Stimulated activated CD8-positive, alpha-beta memory T cell treated with anti-CD3 and anti-CD28 coated beads, Interleukin-12 subunit alpha, Interleukin-12 subunit beta, amount 100 ng/mL, for 1 hour (primary cell): Measurements from ENCODE around the gene PKNOX1.
"Not testable (repeated sequence)": the region's sequence is repeated elsewhere in the genome, so short reads cannot be mapped to it uniquely, and the experiment has no call there.

Experiments used
- DNase-seq: peaks from one replicate; pipeline ENCODE4 v3.0.0-alpha.2; 2020; ENCODE audit warnings: low read depth

The PKNOX1 gene

GRCh38 chr21:43053112-43053511 lies 78.8 kb downstream of the PKNOX1 start:
- DNase-seq, result not testable (repeated sequence)

- DNase-seq, result not testable (repeated sequence)
Measured at GRCh38 chr21:43062955-43063664, 88.7 kb downstream of the PKNOX1 start.

GRCh38 chr21:43064265-43064917 lies 90.0 kb downstream of the PKNOX1 start:
- DNase-seq, result not testable (repeated sequence)

GRCh38 chr21:43065991-43066390 lies 91.6 kb downstream of the PKNOX1 start:
- not testable (repeated sequence) for DNase-seq

GRCh38 chr21:43066690-43067089 lies 92.3 kb downstream of the PKNOX1 start:
- DNase-seq, result not testable (repeated sequence)

- DNase-seq, result not testable (repeated sequence)
Measured at GRCh38 chr21:43068065-43068464, 93.7 kb downstream of the PKNOX1 start.

- DNase-seq, result not testable (repeated sequence)
Measured at GRCh38 chr21:43069682-43070081, 95.3 kb downstream of the PKNOX1 start.

- DNase-seq, result not testable (repeated sequence)
Measured at GRCh38 chr21:43072742-43073141, 98.4 kb downstream of the PKNOX1 start.

GRCh38 chr21:43074401-43075169 lies 100.2 kb downstream of the PKNOX1 start:
- not testable (repeated sequence) for DNase-seq

GRCh38 chr21:43075170-43076022 lies 101.0 kb downstream of the PKNOX1 start, which contains the start of gene CBS:
Gene CBS, minus strand, starts transcription at chr21:43075835. Its CDS starts 3,642 bp downstream, at chr21:43072193.
- DNase-seq, result not testable (repeated sequence)

- DNase-seq, result not testable (repeated sequence)
Measured at GRCh38 chr21:43076023-43076637, 101.8 kb downstream of the PKNOX1 start.

GRCh38 chr21:43076643-43077042 lies 102.3 kb downstream of the PKNOX1 start:
- not testable (repeated sequence) for DNase-seq

- DNase-seq, result not testable (repeated sequence)
Measured at GRCh38 chr21:43082587-43083300, 108.4 kb downstream of the PKNOX1 start.
